ENCODE data around the gene SH2D4B. TPM values are rescaled to one million over a fixed set of nuclear protein-coding genes. Genes with fewer than 3 reads are reported as not detected.

Gene SH2D4B
- total RNA-seq, 1 experiment from 2014 or later = 0.22 TPM

DNA sequence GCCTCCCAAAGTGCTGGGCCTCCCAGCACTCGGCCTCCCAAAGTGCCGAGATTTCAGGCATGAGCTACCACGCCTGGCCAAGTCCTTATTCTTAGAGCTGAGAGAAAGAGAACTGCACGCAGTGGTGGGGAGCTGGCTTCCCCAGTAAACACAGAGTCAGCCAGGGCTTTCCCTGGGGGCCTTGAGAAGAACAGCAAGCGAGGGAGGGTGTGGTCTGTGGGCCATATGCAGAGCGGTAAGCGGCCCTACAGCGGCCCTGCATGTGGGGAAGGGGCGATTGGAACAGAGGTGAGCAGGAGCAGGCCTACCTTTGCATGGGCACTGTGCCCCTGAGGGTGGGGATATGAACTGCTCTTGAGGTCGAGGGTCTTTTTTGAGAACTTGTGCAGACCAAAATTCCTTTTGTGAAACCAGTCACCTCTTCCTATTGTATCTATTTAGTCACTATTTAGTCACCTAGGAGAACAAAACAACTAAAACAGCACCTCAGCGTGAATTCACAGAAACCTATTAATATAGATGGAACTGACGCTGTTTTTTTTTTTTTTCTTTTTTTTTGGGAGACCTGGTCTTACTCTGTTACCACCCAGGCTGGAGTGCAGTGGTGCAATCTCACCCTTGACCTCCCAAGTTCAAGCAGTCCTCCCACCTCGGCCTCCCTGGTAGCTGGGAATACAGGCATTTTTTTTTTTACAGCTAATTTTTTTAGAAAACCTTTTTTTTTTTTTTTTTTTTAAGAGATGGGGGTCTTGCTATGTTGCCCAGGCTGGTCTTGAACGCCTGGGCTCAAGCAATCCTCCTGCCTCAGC lies 36.9 kb upstream of the SH2D4B start:
- H3K4me1 ChIP-seq (ENCODE audit: control insufficient read depth in 1 of 2, insufficient read depth in 2 of 2, low read length in 2 of 2) = peaks cover 94 to 98% of the 10 kb centered on the region in 2 experiments

More for the DNA sequence above, 36.9 kb upstream of the SH2D4B start:
- Histone ChIP-seq H3K9me2 (ENCODE audit: insufficient read depth) (no peaks in the 10 kb centered on the region), H3K36me3 (ENCODE audit: control insufficient read depth in 1 of 2, insufficient read depth in 2 of 2, low read length in 2 of 2) (no peaks in the 10 kb centered on the region), H3K9ac (ENCODE audit: low read length) (peak overlapping the region; percentile 60; the same call in 1 of the 2 replicates), H3K79me2 (ENCODE audit: insufficient read depth, low read length) (peaks cover 90% of the 10 kb centered on the region), H3K4me2 (ENCODE audit: low read length) (peak overlapping the region; percentile 81), H3K9me3 (ENCODE audit: control insufficient read depth in 1 of 2, insufficient read depth in 1 of 2, low read depth in 1 of 2, low read length in 2 of 2) (no peaks in the 10 kb centered on the region), H3K27me3 (ENCODE audit: insufficient read depth, low read length) (no peaks in the 10 kb centered on the region), H2AFZ (ENCODE audit: low read depth, low read length, poor library complexity, severe bottlenecking) (no peak overlapping the region), H3K27ac (ENCODE audit: low read depth, low read length) (peak overlapping the region; percentile 35; the same call in 1 of the 2 replicates), H3K4me3 (replicated peaks in 1 of 2; ENCODE audit: low read depth in 1 of 2, low read length in 2 of 2) (peak overlapping the region in 1 of 2 experiments; percentile 29; a peak in 1 of 4 replicates), H4K20me1 (ENCODE audit: insufficient read depth) (no peaks in the 10 kb centered on the region)
- no peak for ATAC-seq
- TF ChIP-seq CEBPB (IDR thresholded peaks at IDR 0.05; ENCODE audit: low read depth) (no peak), SP1 (IDR thresholded peaks at IDR 0.05; ENCODE audit: low read depth) (no peak), MAX (IDR thresholded peaks at IDR 0.05) (no peak), EGR1 (IDR thresholded peaks at IDR 0.05; ENCODE audit: low read depth) (no peak), REST (IDR thresholded peaks at IDR 0.05; ENCODE audit: low read depth) (no peak), RAD21 (IDR thresholded peaks at IDR 0.05; ENCODE audit: low read depth) (no peak), SIN3A (IDR thresholded peaks at IDR 0.05; ENCODE audit: low read depth) (no peak), ATF3 (IDR thresholded peaks at IDR 0.05) (no peak), ZNF274 (IDR thresholded peaks at IDR 0.05; ENCODE audit: low read depth, low read length) (no peak), FOSL1 (IDR thresholded peaks at IDR 0.05; ENCODE audit: low read depth) (no peak)
- BruUV-seq (replicated peaks) = no TSS peak
- DNase-seq (ENCODE audit: low read depth, low spot score) = no peak
- intact Hi-C loops (cut with micrococcal nuclease) = loop anchor here (10.0 kb wide), 1 partner anchor 246 kb away; no protein-coding TSS in a partner anchor
- CTCF ChIA-PET = interaction anchor here (1.1 to 3.8 kb wide), 3 partner anchors 56 to 118 kb away, joined by 4 to 17 read pairs (median 6); no protein-coding TSS in a partner anchor
- POLR2A ChIA-PET = no interaction called here
- RAD21 ChIA-PET (ENCODE audit: low non-redundant PET in 1 of 2, low total read pairs in 2 of 2, uncharacterized antibody in 2 of 2, unreplicated experiment in 2 of 2) = interaction anchor here in 1 of 2 experiments (0.7 kb wide), 1 partner anchor 28 kb away, joined by 3 read pairs; no protein-coding TSS in a partner anchor
